ENCODE measurements around the gene ZC2HC1C. TPM values are rescaled to one million over a fixed set of nuclear protein-coding genes. Genes with fewer than 3 reads are reported as not detected.

The ZC2HC1C gene
- total RNA-seq, 2 experiments from 2014 or later = 0.22 to 0.30 TPM

- POLR2A ChIA-PET = interaction anchor here (1.0 kb wide), 1 partner anchor 15 kb away, joined by 3 read pairs; no protein-coding TSS in a partner anchor
- TF ChIP-seq CTCF (IDR thresholded peaks at IDR 0.05) = no peak
- ATAC-seq (ENCODE audit: poor library complexity) = no peak
Measured at GRCh38 chr14:75092698-75093097, 23.3 kb downstream of the ZC2HC1C start.

GRCh38 chr14:75094896-75095295 lies 25.5 kb downstream of the ZC2HC1C start:
- ChIA-PET POLR2A (interaction anchor here (1.0 kb wide), 1 partner anchor 25 kb away, joined by 3 read pairs; the partner anchor contains the start of gene ZC2HC1C), CTCF (no interaction called here)
- Histone ChIP-seq H3K27ac (ENCODE audit: low read depth in 1 of 2, low read length in 2 of 2) (no peak overlapping the region), H3K27me3 (ENCODE audit: control insufficient read depth in 1 of 2, insufficient read depth in 2 of 2, low read length in 2 of 2) (no peaks in the 10 kb centered on the region), H3K36me3 (ENCODE audit: insufficient read depth, low read length) (peaks cover 81% of the 10 kb centered on the region), H3K9me3 (ENCODE audit: control insufficient read depth in 1 of 2, insufficient read depth in 1 of 2, low read length in 2 of 2) (no peaks in the 10 kb centered on the region), H3K4me3 (ENCODE audit: low read length) (no peak overlapping the region), H3K4me1 (ENCODE audit: insufficient read depth, low read length) (no peaks in the 10 kb centered on the region)
- H3K27me3 Mint-ChIP-seq = no peaks in the 10 kb centered on the region
- no peak for ATAC-seq (ENCODE audit: poor library complexity)
- DNase-seq = no peak
- peaks cover 6% of the 10 kb centered on the region for H3K4me1 Mint-ChIP-seq (ENCODE audit: low read depth)
- H3K36me3 Mint-ChIP-seq (ENCODE audit: low read depth) = peaks cover 85% of the 10 kb centered on the region
- no peak for TF ChIP-seq CTCF (IDR thresholded peaks at IDR 0.05)
- H3K9me3 Mint-ChIP-seq = no peaks in the 10 kb centered on the region
- intact Hi-C loops (cut with DNase I, micrococcal nuclease) = no loop called here
- H3K27ac Mint-ChIP-seq = no peak overlapping the region
- H3K4me3 Mint-ChIP-seq = no peak overlapping the region

More at GRCh38 chr14:75092698-75093097, 23.3 kb downstream of the ZC2HC1C start:
- Histone ChIP-seq H3K27ac (ENCODE audit: low read depth in 1 of 2, low read length in 2 of 2) (no peak overlapping the region), H3K27me3 (ENCODE audit: control insufficient read depth in 1 of 2, insufficient read depth in 2 of 2, low read length in 2 of 2) (no peaks in the 10 kb centered on the region), H3K9me3 (ENCODE audit: control insufficient read depth in 1 of 2, insufficient read depth in 1 of 2, low read length in 2 of 2) (no peaks in the 10 kb centered on the region), H3K4me1 (ENCODE audit: insufficient read depth, low read length) (no peaks in the 10 kb centered on the region), H3K36me3 (ENCODE audit: insufficient read depth, low read length) (peaks cover 71% of the 10 kb centered on the region), H3K4me3 (ENCODE audit: low read length) (no peak overlapping the region)
- DNase-seq = no peak
- CTCF ChIA-PET = no interaction called here
- no peak overlapping the region for H3K4me3 Mint-ChIP-seq
- H3K27ac Mint-ChIP-seq = no peak overlapping the region
- H3K9me3 Mint-ChIP-seq = no peaks in the 10 kb centered on the region
- peaks cover 77% of the 10 kb centered on the region for H3K36me3 Mint-ChIP-seq (ENCODE audit: low read depth)
- H3K27me3 Mint-ChIP-seq = no peaks in the 10 kb centered on the region
- intact Hi-C loops (cut with DNase I, micrococcal nuclease) = no loop called here
- no peaks in the 10 kb centered on the region for H3K4me1 Mint-ChIP-seq (ENCODE audit: low read depth)

GRCh38 chr14:75095690-75096089 lies 26.2 kb downstream of the ZC2HC1C start:
- H3K27me3 ChIP-seq (ENCODE audit: control insufficient read depth in 1 of 2, insufficient read depth in 2 of 2, low read length in 2 of 2) = no peaks in the 10 kb centered on the region
- no peak overlapping the region for H3K4me3 ChIP-seq (ENCODE audit: low read length)
- H3K4me3 Mint-ChIP-seq = no peak overlapping the region
- intact Hi-C loops (cut with DNase I, micrococcal nuclease) = no loop called here
- H3K9me3 Mint-ChIP-seq = no peaks in the 10 kb centered on the region
- DNase-seq = no peak
- peaks cover 84% of the 10 kb centered on the region for H3K36me3 ChIP-seq (ENCODE audit: insufficient read depth, low read length)
- no peaks in the 10 kb centered on the region for H3K27me3 Mint-ChIP-seq
- no peak for ATAC-seq (ENCODE audit: poor library complexity)
- H3K4me1 Mint-ChIP-seq (ENCODE audit: low read depth) = peaks cover 6% of the 10 kb centered on the region
- CTCF ChIA-PET = no interaction called here
- no peak overlapping the region for H3K27ac Mint-ChIP-seq
- TF ChIP-seq CTCF (IDR thresholded peaks at IDR 0.05) = no peak
- no peaks in the 10 kb centered on the region for H3K9me3 ChIP-seq (ENCODE audit: control insufficient read depth in 1 of 2, insufficient read depth in 1 of 2, low read length in 2 of 2)
- POLR2A ChIA-PET = interaction anchor here (1.0 kb wide), 1 partner anchor 26 kb away, joined by 3 read pairs; the partner anchor contains the start of gene ZC2HC1C
- H3K4me1 ChIP-seq (ENCODE audit: insufficient read depth, low read length) = no peaks in the 10 kb centered on the region
- peaks cover 85% of the 10 kb centered on the region for H3K36me3 Mint-ChIP-seq (ENCODE audit: low read depth)
- no peak overlapping the region for H3K27ac ChIP-seq (ENCODE audit: low read depth in 1 of 2, low read length in 2 of 2)
